ENCODE measurements around the gene SFN.
"Not testable (repeated sequence)": the region's sequence is repeated elsewhere in the genome, so short reads cannot be mapped to it uniquely, and the experiment has no call there.

SFN gene

DNA sequence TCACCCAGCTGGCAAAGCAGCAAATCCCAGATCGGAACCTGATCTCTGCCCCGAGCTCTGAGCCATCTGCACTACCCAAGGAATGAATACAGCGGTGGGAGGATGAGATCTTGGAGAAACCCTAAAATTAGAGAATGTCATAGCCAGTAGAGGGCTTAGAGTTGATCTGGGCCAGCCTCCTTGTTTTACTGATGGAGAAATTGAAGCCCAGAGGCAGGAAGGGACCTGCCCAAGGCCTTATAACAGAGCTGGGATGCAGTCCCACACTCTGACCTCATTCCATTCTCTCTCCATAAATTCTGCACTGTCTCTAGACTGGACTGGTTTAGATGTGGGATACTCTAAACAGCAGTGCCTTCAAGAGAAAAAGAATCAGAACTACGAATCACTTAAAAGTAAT, 4.8 kb upstream of the SFN start:
- H3K4me3 ChIP-seq (ENCODE audit: low read depth, low read length): no peak overlapping the region
- TF ChIP-seq, protein P1, sequence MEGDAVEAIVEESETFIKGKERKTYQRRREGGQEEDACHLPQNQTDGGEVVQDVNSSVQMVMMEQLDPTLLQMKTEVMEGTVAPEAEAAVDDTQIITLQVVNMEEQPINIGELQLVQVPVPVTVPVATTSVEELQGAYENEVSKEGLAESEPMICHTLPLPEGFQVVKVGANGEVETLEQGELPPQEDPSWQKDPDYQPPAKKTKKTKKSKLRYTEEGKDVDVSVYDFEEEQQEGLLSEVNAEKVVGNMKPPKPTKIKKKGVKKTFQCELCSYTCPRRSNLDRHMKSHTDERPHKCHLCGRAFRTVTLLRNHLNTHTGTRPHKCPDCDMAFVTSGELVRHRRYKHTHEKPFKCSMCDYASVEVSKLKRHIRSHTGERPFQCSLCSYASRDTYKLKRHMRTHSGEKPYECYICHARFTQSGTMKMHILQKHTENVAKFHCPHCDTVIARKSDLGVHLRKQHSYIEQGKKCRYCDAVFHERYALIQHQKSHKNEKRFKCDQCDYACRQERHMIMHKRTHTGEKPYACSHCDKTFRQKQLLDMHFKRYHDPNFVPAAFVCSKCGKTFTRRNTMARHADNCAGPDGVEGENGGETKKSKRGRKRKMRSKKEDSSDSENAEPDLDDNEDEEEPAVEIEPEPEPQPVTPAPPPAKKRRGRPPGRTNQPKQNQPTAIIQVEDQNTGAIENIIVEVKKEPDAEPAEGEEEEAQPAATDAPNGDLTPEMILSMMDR (IDR thresholded peaks at IDR 0.05; ENCODE audit: borderline replicate concordance, insufficient read depth, low read depth, low read length): no peak

DNA sequence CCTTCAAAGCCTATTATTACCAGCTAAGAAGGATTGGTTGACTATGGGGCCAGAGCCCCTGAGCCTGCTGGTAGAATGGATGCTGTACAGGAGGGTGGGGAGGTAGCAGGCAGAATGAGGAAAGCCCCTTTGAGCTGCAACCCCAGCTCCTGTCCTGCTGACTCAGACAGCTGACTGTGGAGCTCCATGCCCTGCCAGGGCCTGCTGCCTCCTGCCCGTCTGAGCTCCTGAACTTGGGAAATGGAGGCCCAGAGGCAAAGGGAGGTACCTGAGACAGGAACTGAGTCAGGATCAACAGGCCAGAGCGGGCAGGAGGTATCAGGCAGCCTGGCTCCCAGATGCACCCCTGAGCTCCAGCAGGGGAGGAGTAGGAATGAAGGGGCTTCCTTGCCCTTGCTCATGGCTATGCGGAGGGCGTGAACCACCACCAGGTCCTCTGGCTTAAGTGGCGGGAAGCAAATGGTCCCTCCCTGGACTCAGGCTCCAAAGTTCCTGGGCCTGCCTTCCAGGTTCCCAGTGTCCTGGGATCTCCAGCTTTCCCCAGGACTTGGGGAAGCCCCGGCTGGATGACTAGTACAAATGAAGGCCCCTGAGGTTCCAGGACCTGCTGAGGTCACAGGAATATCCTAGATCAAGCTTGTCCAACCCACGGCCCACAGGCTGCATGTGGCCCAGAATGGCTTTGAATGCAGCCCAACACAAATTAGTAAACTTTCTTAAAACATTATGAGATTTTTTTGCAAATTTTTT, 3.9 kb upstream of the SFN start:
- H3K4me3 ChIP-seq (ENCODE audit: low read depth, low read length): no peak overlapping the region
- TF ChIP-seq, protein P1 (IDR thresholded peaks at IDR 0.05; ENCODE audit: borderline replicate concordance, insufficient read depth, low read depth, low read length): no peak

DNA sequence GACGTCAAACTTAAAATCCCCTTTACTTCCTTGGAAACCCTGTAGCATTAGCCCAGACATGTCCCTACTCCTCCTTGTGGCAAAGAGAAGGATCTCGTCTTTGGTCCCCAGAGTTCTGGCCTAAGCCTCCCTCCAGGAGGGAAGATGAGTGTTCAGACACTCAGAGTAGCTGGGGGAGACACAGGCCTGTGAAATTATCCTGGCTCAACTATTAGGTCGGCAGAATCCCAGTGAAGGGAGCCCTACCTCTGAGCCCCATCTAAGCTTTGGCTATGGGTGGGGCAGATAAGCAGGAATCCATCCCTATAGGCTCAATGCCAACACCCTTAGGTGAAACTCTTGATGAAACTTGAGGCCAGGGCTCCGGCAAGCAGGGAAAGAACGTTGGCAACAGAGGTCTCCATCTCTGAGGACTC, 1.7 kb upstream of the SFN start:
- TF ChIP-seq, protein P1 (IDR thresholded peaks at IDR 0.05; ENCODE audit: borderline replicate concordance, insufficient read depth, low read depth, low read length): no peak
- no peak overlapping the region for H3K4me3 ChIP-seq (ENCODE audit: low read depth, low read length)

DNA sequence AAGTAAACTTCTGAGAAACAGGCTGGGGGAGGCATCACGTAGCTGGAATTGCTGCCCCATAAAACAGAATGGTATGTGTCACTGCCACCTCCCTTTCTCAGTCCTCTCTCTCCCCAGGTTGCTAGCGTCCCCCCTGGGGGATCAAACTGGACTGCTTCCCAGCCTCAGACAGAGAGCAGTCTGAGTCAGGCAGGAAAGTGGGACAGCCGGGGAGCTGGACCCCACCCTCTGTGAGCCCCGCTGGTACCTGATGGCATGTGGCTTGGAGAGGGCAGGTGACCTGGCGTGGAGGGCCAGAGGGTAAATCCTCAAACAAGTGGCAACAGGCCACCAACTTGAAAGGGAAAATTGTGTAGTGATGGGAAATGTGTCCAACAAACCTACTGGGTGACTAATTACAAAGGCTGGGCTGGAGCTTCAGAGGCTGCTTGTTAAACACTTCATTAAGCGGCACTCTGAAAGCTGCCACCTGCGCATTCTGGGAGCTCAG, 1.0 kb upstream of the SFN start:
- TF ChIP-seq, protein P1 (IDR thresholded peaks at IDR 0.05; ENCODE audit: borderline replicate concordance, insufficient read depth, low read depth, low read length): no peak

DNA sequence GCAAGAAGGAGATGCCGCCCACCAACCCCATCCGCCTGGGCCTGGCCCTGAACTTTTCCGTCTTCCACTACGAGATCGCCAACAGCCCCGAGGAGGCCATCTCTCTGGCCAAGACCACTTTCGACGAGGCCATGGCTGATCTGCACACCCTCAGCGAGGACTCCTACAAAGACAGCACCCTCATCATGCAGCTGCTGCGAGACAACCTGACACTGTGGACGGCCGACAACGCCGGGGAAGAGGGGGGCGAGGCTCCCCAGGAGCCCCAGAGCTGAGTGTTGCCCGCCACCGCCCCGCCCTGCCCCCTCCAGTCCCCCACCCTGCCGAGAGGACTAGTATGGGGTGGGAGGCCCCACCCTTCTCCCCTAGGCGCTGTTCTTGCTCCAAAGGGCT, 732 bp downstream of the SFN start:
- peak overlapping the region; percentile 80 for H3K4me3 ChIP-seq (ENCODE audit: low read depth, low read length)
- TF ChIP-seq, protein P1 (IDR thresholded peaks at IDR 0.05; ENCODE audit: borderline replicate concordance, insufficient read depth, low read depth, low read length): no peak

More for the DNA sequence above, 1.0 kb upstream of the SFN start:
- no peak overlapping the region for H3K4me3 ChIP-seq (ENCODE audit: low read depth, low read length)

DNA sequence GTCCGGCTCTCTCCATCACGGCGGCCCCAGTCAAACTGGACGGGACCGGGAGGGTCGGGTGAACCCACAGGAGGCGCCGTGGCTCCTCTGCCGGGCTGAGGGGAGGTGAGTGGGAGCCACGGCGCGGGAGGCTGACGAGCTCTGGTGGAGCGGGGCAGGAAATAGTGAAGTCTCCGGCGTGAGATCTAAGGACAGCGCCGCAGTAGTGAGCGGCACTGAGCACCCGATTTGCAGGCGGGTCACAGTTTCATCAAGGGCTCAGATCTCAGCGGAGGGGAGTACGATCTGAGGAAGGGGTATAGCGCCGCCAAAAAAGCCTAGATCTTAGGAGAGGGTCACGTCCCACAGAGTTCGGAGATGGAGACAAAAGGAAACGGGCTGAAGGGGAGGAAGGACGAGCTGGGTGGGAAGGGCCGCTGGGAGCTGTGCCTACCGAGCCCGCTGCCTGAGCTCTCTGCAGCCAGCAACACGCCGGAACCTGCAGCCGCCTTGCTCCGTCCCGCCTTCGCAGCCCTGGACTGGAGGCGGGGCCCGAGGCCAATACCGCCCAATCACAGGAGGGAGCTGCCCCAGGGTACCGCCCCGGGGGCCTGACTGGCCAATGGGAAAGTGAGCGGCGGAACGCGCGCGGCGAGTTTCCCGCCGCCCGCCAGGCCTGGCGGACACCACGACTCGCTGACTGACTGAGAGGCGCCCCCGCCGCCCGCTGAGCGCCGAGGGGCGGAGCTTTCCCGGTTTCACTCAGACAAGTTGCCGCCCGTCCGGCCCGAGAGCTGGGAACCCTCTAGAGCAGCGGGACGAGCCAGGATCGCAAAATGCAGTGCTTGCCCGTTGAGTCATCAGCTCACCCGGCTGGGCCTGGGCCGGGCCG, 1.9 kb downstream of the SFN start:
- TF ChIP-seq, protein P1 (IDR thresholded peaks at IDR 0.05; ENCODE audit: borderline replicate concordance, insufficient read depth, low read depth, low read length): 0 out of 2 replicates have a peak, but pooled peaks have one; percentile 4
- H3K4me3 ChIP-seq (ENCODE audit: low read depth, low read length): peak overlapping the region; percentile 80

DNA sequence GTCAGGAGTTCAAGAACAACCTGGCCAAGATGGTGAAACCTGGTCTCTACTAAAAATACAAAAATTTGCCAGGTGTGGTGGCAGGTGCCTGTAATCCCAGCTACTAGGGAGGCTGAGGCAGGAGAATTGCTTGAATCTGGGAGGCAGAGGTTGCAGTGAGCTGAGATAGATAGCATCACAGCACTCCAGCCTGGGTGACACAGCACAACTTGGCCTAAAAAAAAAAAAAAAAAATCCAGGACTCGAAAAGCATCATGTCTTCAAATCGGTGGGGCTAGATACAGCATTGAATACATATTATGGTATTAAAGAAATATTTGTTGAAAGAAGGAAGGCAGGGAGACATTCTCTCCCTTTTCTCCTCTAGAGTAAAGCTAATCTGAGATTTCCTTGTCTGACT, 10.1 kb downstream of the SFN start:
- not testable (repeated sequence) for H3K4me3 ChIP-seq (ENCODE audit: low read depth, low read length)
